Fibroblast of lung (primary cell): ENCODE measurements around the gene AR. TPM values are rescaled to one million over a fixed set of nuclear protein-coding genes. Genes with fewer than 3 reads are reported as not detected.

Experiments
- DNase-seq, 2 donors: peaks; one replicate each; pipeline versions ENCODE4 v3.0.0 to v3.0.0-alpha.2; 2010; ENCODE audit warnings: low read depth in 2 of 2
- H2AFZ ChIP-seq: 2 replicates; pipeline ENCODE4 v1.5.1; 2012; ENCODE audit warnings: low read length, control low read depth, inconsistent platforms
- H3K27ac ChIP-seq: 2 replicates; pipeline ENCODE4 v1.5.1; 2011; ENCODE audit warnings: low read length, control low read depth; ENCODE audit not compliant: insufficient read depth
- H3K27me3 ChIP-seq: 2 replicates; pipeline ENCODE4 v1.5.1; 2011; ENCODE audit warnings: mild to moderate bottlenecking, low read length; ENCODE audit not compliant: control insufficient read depth, insufficient read depth
- H3K36me3 ChIP-seq: 2 replicates; pipeline ENCODE4 v1.5.1; 2011; ENCODE audit warnings: low read length; ENCODE audit not compliant: control insufficient read depth, insufficient read depth
- H3K4me1 ChIP-seq: 2 replicates; pipeline ENCODE4 v1.5.1; 2011; ENCODE audit warnings: low read length; ENCODE audit not compliant: control insufficient read depth, insufficient read depth; ENCODE audit errors: extremely low read depth
- H3K4me2 ChIP-seq: 2 replicates; pipeline ENCODE4 v1.5.1; 2011; ENCODE audit warnings: low read length, control low read depth; ENCODE audit not compliant: insufficient read depth; ENCODE audit errors: extremely low read depth
- H3K4me3 ChIP-seq, 4 experiments: fragments of 200-600 bp in 1 of 4; sonication (generic) in 1 of 4; replicated peaks in 1 of 4; 2 replicates each; pipeline ENCODE4 v1.5.1; 2011 to 2016; ENCODE audit warnings: low read length in 4 of 4, low read depth in 3 of 4, mild to moderate bottlenecking in 3 of 4, control low read depth in 2 of 4, inconsistent platforms in 1 of 4, mixed read lengths in 1 of 4; ENCODE audit not compliant: insufficient read depth in 1 of 4; ENCODE audit errors: control extremely low read depth in 1 of 4
- H3K79me2 ChIP-seq: 2 replicates; pipeline ENCODE4 v1.5.1; 2012; ENCODE audit warnings: mild to moderate bottlenecking, low read length, inconsistent platforms; ENCODE audit not compliant: control insufficient read depth, insufficient read depth
- H3K9ac ChIP-seq: 2 replicates; pipeline ENCODE4 v1.5.1; 2011; ENCODE audit warnings: mild to moderate bottlenecking, low read length, control low read depth; ENCODE audit not compliant: insufficient read depth
- H3K9me3 ChIP-seq: 2 replicates; pipeline ENCODE4 v1.5.1; 2012; ENCODE audit warnings: low read depth, low read length; ENCODE audit not compliant: control insufficient read depth, insufficient read depth
- H4K20me1 ChIP-seq: 2 replicates; pipeline ENCODE4 v1.5.1; 2011; ENCODE audit warnings: low read length; ENCODE audit not compliant: control insufficient read depth, insufficient read depth; ENCODE audit errors: extremely low read depth
- CTCF ChIP-seq, 2 donors: IDR thresholded peaks in 1 of 2; conservative IDR thresholded peaks in 1 of 2; 1 replicate in 1 of 2; 2 replicates in 1 of 2; pipeline ENCODE4 v1.5.1; 2011 to 2012; ENCODE audit warnings: low read length in 2 of 2, control low read depth in 1 of 2, inconsistent platforms in 1 of 2, low read depth in 1 of 2, mild to moderate bottlenecking in 1 of 2
- EZH2 ChIP-seq: IDR thresholded peaks from 2 replicates; pipeline ENCODE4 v1.5.1; 2012; ENCODE audit warnings: low read length, control low read depth, mild to moderate bottlenecking; ENCODE audit errors: missing control alignments
- polyA plus RNA-seq, 2 donors: library from polyadenylated mRNA; depleted of rRNA in 1 of 2; stranded (reverse) in 1 of 2; unstranded in 1 of 2; fragments of >200 nt; gene quantifications; 2 replicates each; pipeline ENCODE4 v1.2.1, GENCODE V29; 2011 to 2012; ENCODE audit warnings: missing spikeins in 1 of 2
- total RNA-seq: library from RNA; depleted of rRNA; stranded (reverse); fragments of >200 nt; gene quantifications from 2 replicates; pipeline ENCODE4 v1.2.1, GENCODE V29; 2014

The AR gene
- total and polyA plus RNA-seq, 2 donors (not counting 1 experiment from before 2014, with no cell fraction given), result 10.8 to 15.0 TPM

- Histone ChIP-seq H3K36me3 (no peaks in the 10 kb centered on the region), H3K9me3 (no peaks in the 10 kb centered on the region), H3K4me3 (no peak overlapping the region), H3K27ac (no peak overlapping the region), H3K4me1 (peaks cover under 1% of the 10 kb centered on the region), H3K79me2 (no peaks in the 10 kb centered on the region), H4K20me1 (no peaks in the 10 kb centered on the region), H3K27me3 (no peaks in the 10 kb centered on the region), H3K4me2 (no peak overlapping the region), H2AFZ (no peak overlapping the region), H3K9ac (no peak overlapping the region)
- TF ChIP-seq EZH2 (no peak), CTCF (conservative IDR thresholded peaks at IDR 0.05 in 1 of 2, IDR thresholded peaks at IDR 0.05 in 1 of 2; ENCODE audit: low read depth in 1 of 2, low read length in 2 of 2) (no peak)
- no peak for DNase-seq
These were observed 156.8 kb downstream of the AR start for GRCh38 chrX:67700602-67701001.

- Histone ChIP-seq H3K27me3 (no peaks in the 10 kb centered on the region), H3K4me1 (no peaks in the 10 kb centered on the region), H2AFZ (no peak overlapping the region), H4K20me1 (no peaks in the 10 kb centered on the region), H3K27ac (no peak overlapping the region), H3K4me3 (no peak overlapping the region), H3K36me3 (no peaks in the 10 kb centered on the region), H3K9me3 (no peaks in the 10 kb centered on the region), H3K79me2 (no peaks in the 10 kb centered on the region), H3K9ac (no peak overlapping the region), H3K4me2 (no peak overlapping the region)
- no peak for TF ChIP-seq CTCF (conservative IDR thresholded peaks at IDR 0.05 in 1 of 2, IDR thresholded peaks at IDR 0.05 in 1 of 2; ENCODE audit: low read depth in 1 of 2, low read length in 2 of 2)
- no peak for TF ChIP-seq EZH2
- DNase-seq, result no peak
These were observed 170.2 kb downstream of the AR start for GRCh38 chrX:67714004-67714403.

GRCh38 chrX:67717571-67717970 is 173.8 kb downstream of the AR start:
- H3K9me3 ChIP-seq, result no peaks in the 10 kb centered on the region
- no peak overlapping the region for H3K27ac ChIP-seq
- H2AFZ ChIP-seq, result no peak overlapping the region
- H3K36me3 ChIP-seq, result no peaks in the 10 kb centered on the region
- TF ChIP-seq CTCF (conservative IDR thresholded peaks at IDR 0.05 in 1 of 2, IDR thresholded peaks at IDR 0.05 in 1 of 2; ENCODE audit: low read depth in 1 of 2, low read length in 2 of 2), result no peak
- no peak for TF ChIP-seq EZH2
- no peak overlapping the region for H3K4me2 ChIP-seq
- DNase-seq, result no peak
- H3K4me1 ChIP-seq, result no peaks in the 10 kb centered on the region
- no peaks in the 10 kb centered on the region for H3K79me2 ChIP-seq
- H3K9ac ChIP-seq, result no peak overlapping the region
- H3K4me3 ChIP-seq, result no peak overlapping the region
- H3K27me3 ChIP-seq, result no peaks in the 10 kb centered on the region
- H4K20me1 ChIP-seq, result no peaks in the 10 kb centered on the region
